SK-N-SH (cell line): ENCODE data around the gene MAN2C1. TPM values are rescaled to one million over a fixed set of nuclear protein-coding genes. Genes with fewer than 3 reads are reported as not detected.

Experiments
- CTCF ChIA-PET: fragments of 300-600, 350-600 bp; formaldehyde crosslinking; extraction: SDS; loops from one replicate; lab custom pipeline; 2021; lab: Yijun Ruan, JAX
- POLR2A ChIA-PET: fragments of 350-600 bp; sonication (Branson Sonifier 250); formaldehyde crosslinking; extraction: SDS; loops from one replicate; lab custom pipeline; 2020; ENCODE audit warnings: antibody characterized with exemption, inconsistent platforms; lab: Yijun Ruan, JAX
- DNase-seq: peaks from one replicate; pipeline ENCODE4 v3.0.0; 2012
- H2AFZ ChIP-seq: fragments of 200-600 bp; sonication (generic); 2 replicates; pipeline ENCODE4 v1.8.1; 2016; ENCODE audit warnings: antibody characterized with exemption, mild to moderate bottlenecking, low read depth
- H3F3A ChIP-seq: fragments of 200-600 bp; sonication (generic); replicated peaks from 2 replicates; pipeline ENCODE3; 2016; ENCODE audit warnings: antibody characterized with exemption, mild to moderate bottlenecking; ENCODE audit not compliant: insufficient read depth
- H3K27ac ChIP-seq, 2 experiments: fragments of 200-500 bp in 1 of 2; fragments of 200-600 bp in 1 of 2; sonication (Bioruptor generic) in 1 of 2; sonication (generic), shearing (Covaris generic) in 1 of 2; 2 replicates each; pipeline versions ENCODE4 v1.5.1 to v1.6.1; 2014 to 2016; ENCODE audit warnings: low read depth in 2 of 2, inconsistent platforms in 1 of 2, low read length in 1 of 2, mild to moderate bottlenecking in 1 of 2, mixed read lengths in 1 of 2
- H3K27me3 ChIP-seq: fragments of 200-600 bp; sonication (generic), shearing (Covaris generic); 2 replicates; pipeline ENCODE4 v1.6.1; 2016; ENCODE audit warnings: mixed run types; ENCODE audit not compliant: insufficient read depth
- H3K36me3 ChIP-seq, 2 experiments: fragments of 200-500 bp in 1 of 2; fragments of 200-600 bp in 1 of 2; sonication (Bioruptor generic) in 1 of 2; sonication (generic) in 1 of 2; replicated peaks in 1 of 2; 2 replicates each; pipeline versions ENCODE3 to v1.5.1; 2014 to 2016; ENCODE audit warnings: low read length in 1 of 2, mild to moderate bottlenecking in 1 of 2; ENCODE audit not compliant: insufficient read depth in 2 of 2, control insufficient read depth in 1 of 2
- H3K4me1 ChIP-seq, 2 experiments: fragments of 200-500 bp in 1 of 2; fragments of 200-600 bp in 1 of 2; sonication (Bioruptor generic) in 1 of 2; sonication (generic), shearing (Covaris generic) in 1 of 2; 2 replicates each; pipeline versions ENCODE4 v1.5.1 to v1.6.1; 2014 to 2016; ENCODE audit warnings: low read depth in 1 of 2, low read length in 1 of 2, mixed run types in 1 of 2; ENCODE audit not compliant: insufficient read depth in 2 of 2, control insufficient read depth in 1 of 2
- H3K4me2 ChIP-seq: fragments of 200-600 bp; sonication (generic), shearing (Covaris generic); 2 replicates; pipeline ENCODE4 v1.6.1; 2017; ENCODE audit warnings: mixed run types
- H3K4me3 ChIP-seq, 2 experiments: fragments of 200-500 bp in 1 of 2; fragments of 200-600 bp in 1 of 2; sonication (Bioruptor generic) in 1 of 2; sonication (generic), shearing (Covaris generic) in 1 of 2; 2 replicates each; pipeline versions ENCODE4 v1.5.1 to v1.8.1; 2014 to 2016; ENCODE audit warnings: low read depth in 2 of 2, inconsistent platforms in 1 of 2, low read length in 1 of 2, mild to moderate bottlenecking in 1 of 2, mixed read lengths in 1 of 2, moderate library complexity in 1 of 2
- H3K79me2 ChIP-seq: fragments of 200-600 bp; sonication (generic); 2 replicates; pipeline ENCODE4 v1.8.1; 2017; ENCODE audit warnings: mild to moderate bottlenecking; ENCODE audit not compliant: insufficient read depth
- H3K9ac ChIP-seq: fragments of 200-600 bp; sonication (generic); 2 replicates; pipeline ENCODE4 v1.6.1; 2017; ENCODE audit warnings: mixed run types
- H3K9me2 ChIP-seq: fragments of 200-600 bp; sonication (generic); 2 replicates; pipeline ENCODE4 v1.6.1; 2017; ENCODE audit warnings: mixed run types
- H3K9me3 ChIP-seq: fragments of 200-600 bp; sonication (generic); 2 replicates; pipeline ENCODE4 v1.6.1; 2017; ENCODE audit warnings: mixed run types, mild to moderate bottlenecking, moderate library complexity
- H4K20me1 ChIP-seq: fragments of 200-600 bp; sonication (generic); 2 replicates; pipeline ENCODE4 v1.6.1; 2017; ENCODE audit warnings: mild to moderate bottlenecking, mixed run types; ENCODE audit not compliant: insufficient read depth
- CHD2 ChIP-seq: fragments of 150-350 bp; IDR thresholded peaks from 2 replicates; pipeline ENCODE4 v1.6.1; 2018; ENCODE audit warnings: low read length; ENCODE audit not compliant: partially characterized antibody
- CTCF ChIP-seq: fragments of 200-600 bp; sonication (generic); IDR thresholded peaks from 2 replicates; pipeline ENCODE4 v1.6.1; 2017; ENCODE audit warnings: antibody characterized with exemption, mild to moderate bottlenecking, moderate library complexity
- JUND ChIP-seq: IDR thresholded peaks from 2 replicates; pipeline ENCODE4 v1.4.0; 2012
- MAX ChIP-seq: IDR thresholded peaks from 2 replicates; pipeline ENCODE4 v1.4.0; 2012; ENCODE audit warnings: low read depth
- MXI1 ChIP-seq: IDR thresholded peaks from 2 replicates; pipeline ENCODE4 v1.6.1; 2012; ENCODE audit warnings: mild to moderate bottlenecking, low read depth, low read length, improper control_type of control experiment
- NFIC ChIP-seq: IDR thresholded peaks from 2 replicates; pipeline ENCODE4 v1.4.0; 2012; ENCODE audit warnings: borderline replicate concordance
- RCOR1 ChIP-seq: fragments of 150-350 bp; IDR thresholded peaks from 2 replicates; pipeline ENCODE4 v1.6.1; 2017; ENCODE audit warnings: antibody characterized with exemption, low read length
- RFX5 ChIP-seq: IDR thresholded peaks from 2 replicates; pipeline ENCODE4 v1.6.1; 2012; ENCODE audit warnings: mild to moderate bottlenecking, improper control_type of control experiment, low read length
- RXRA ChIP-seq: IDR thresholded peaks from 2 replicates; pipeline ENCODE4 v1.4.0; 2012; ENCODE audit warnings: low read depth, mild to moderate bottlenecking, borderline replicate concordance
- SMC3 ChIP-seq: IDR thresholded peaks from 2 replicates; pipeline ENCODE4 v1.6.1; 2012; ENCODE audit warnings: low read depth, low read length, improper control_type of control experiment
- USF1 ChIP-seq: IDR thresholded peaks from 2 replicates; pipeline ENCODE4 v1.4.0; 2012; ENCODE audit warnings: low read depth, borderline replicate concordance
- WGBS: methylation state at CpG from one replicate; pipeline ENCODE4 v1.1.6; 2017; ENCODE audit warnings: low lambda C conversion rate; 5-methylcytosine and 5-hydroxymethylcytosine counted together
- polyA plus RNA-seq, 3 experiments: library from polyadenylated mRNA; depleted of rRNA; stranded (reverse); fragments of >200 nt; gene quantifications; 2 replicates each; pipeline ENCODE4 v1.2.3, GENCODE V29; 2012
- TF ChIP-seq, protein P1 (sequence below): fragments of 150-350 bp; IDR thresholded peaks from 2 replicates; pipeline ENCODE4 v1.6.1; 2017; ENCODE audit warnings: antibody characterized with exemption, low read length, low read depth, borderline replicate concordance
- TF ChIP-seq, protein P2 (sequence below): IDR thresholded peaks from 2 replicates; pipeline ENCODE4 v1.6.1; 2012; ENCODE audit warnings: mild to moderate bottlenecking, low read depth, low read length, moderate library complexity
- TF ChIP-seq, protein P3 (sequence below): IDR thresholded peaks from 2 replicates; pipeline ENCODE4 v1.4.0; 2012; ENCODE audit warnings: low read depth, borderline replicate concordance

Gene MAN2C1
- polyA plus RNA-seq, 1 of the 3 experiments (the other 2 are of a cell fraction), result 132 TPM

- Histone ChIP-seq H4K20me1 (no peaks in the 10 kb centered on the region), H3K9ac (no peak overlapping the region), H3F3A (peaks cover 7% of the 10 kb centered on the region), H3K9me3 (no peaks in the 10 kb centered on the region), H3K9me2 (no peaks in the 10 kb centered on the region), H3K27ac (no peak overlapping the region), H3K27me3 (no peaks in the 10 kb centered on the region), H2AFZ (no peak overlapping the region), H3K4me3 (no peak overlapping the region), H3K4me1 (peaks cover 0 to 8% of the 10 kb centered on the region in 2 experiments; a peak in 3 of 4 replicates), H3K4me2 (no peak overlapping the region), H3K36me3 (peaks cover 0 to 16% of the 10 kb centered on the region in 2 experiments), H3K79me2 (peaks cover 17% of the 10 kb centered on the region)
- ChIA-PET POLR2A (no interaction called here), CTCF (interaction anchor here (0.9 to 1.1 kb wide), 3 partner anchors 23 to 310 kb away, joined by 3 to 4 read pairs (median 3); partner anchors contain the start of gene MAN2C1)
- TF ChIP-seq RCOR1 (no peak), SMC3 (no peak), MAX (no peak), USF1 (no peak), JUND (no peak), CTCF (no peak), RFX5 (no peak), RXRA (no peak), MXI1 (no peak), CHD2 (no peak), NFIC (no peak)
- TF ChIP-seq, protein P1, sequence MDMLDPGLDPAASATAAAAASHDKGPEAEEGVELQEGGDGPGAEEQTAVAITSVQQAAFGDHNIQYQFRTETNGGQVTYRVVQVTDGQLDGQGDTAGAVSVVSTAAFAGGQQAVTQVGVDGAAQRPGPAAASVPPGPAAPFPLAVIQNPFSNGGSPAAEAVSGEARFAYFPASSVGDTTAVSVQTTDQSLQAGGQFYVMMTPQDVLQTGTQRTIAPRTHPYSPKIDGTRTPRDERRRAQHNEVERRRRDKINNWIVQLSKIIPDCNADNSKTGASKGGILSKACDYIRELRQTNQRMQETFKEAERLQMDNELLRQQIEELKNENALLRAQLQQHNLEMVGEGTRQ, result no peak
- TF ChIP-seq, protein P2, sequence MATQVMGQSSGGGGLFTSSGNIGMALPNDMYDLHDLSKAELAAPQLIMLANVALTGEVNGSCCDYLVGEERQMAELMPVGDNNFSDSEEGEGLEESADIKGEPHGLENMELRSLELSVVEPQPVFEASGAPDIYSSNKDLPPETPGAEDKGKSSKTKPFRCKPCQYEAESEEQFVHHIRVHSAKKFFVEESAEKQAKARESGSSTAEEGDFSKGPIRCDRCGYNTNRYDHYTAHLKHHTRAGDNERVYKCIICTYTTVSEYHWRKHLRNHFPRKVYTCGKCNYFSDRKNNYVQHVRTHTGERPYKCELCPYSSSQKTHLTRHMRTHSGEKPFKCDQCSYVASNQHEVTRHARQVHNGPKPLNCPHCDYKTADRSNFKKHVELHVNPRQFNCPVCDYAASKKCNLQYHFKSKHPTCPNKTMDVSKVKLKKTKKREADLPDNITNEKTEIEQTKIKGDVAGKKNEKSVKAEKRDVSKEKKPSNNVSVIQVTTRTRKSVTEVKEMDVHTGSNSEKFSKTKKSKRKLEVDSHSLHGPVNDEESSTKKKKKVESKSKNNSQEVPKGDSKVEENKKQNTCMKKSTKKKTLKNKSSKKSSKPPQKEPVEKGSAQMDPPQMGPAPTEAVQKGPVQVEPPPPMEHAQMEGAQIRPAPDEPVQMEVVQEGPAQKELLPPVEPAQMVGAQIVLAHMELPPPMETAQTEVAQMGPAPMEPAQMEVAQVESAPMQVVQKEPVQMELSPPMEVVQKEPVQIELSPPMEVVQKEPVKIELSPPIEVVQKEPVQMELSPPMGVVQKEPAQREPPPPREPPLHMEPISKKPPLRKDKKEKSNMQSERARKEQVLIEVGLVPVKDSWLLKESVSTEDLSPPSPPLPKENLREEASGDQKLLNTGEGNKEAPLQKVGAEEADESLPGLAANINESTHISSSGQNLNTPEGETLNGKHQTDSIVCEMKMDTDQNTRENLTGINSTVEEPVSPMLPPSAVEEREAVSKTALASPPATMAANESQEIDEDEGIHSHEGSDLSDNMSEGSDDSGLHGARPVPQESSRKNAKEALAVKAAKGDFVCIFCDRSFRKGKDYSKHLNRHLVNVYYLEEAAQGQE, result no peak
- TF ChIP-seq, protein P3, sequence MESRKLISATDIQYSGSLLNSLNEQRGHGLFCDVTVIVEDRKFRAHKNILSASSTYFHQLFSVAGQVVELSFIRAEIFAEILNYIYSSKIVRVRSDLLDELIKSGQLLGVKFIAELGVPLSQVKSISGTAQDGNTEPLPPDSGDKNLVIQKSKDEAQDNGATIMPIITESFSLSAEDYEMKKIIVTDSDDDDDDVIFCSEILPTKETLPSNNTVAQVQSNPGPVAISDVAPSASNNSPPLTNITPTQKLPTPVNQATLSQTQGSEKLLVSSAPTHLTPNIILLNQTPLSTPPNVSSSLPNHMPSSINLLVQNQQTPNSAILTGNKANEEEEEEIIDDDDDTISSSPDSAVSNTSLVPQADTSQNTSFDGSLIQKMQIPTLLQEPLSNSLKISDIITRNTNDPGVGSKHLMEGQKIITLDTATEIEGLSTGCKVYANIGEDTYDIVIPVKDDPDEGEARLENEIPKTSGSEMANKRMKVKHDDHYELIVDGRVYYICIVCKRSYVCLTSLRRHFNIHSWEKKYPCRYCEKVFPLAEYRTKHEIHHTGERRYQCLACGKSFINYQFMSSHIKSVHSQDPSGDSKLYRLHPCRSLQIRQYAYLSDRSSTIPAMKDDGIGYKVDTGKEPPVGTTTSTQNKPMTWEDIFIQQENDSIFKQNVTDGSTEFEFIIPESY, result no peak
- no peak for DNase-seq
- WGBS, result 95% methylated on average over 8 of the region's 13 CpGs
Measured at GRCh38 chr15:75339531-75340240, 28.7 kb downstream of the MAN2C1 start.
